Activated naive CD4-positive, alpha-beta T cell treated with Interleukin-2 at 50 U/mL for 16 hours (primary cell): ENCODE data around the gene ZBTB7C.

Source experiments
- DNase-seq: peaks from one replicate; pipeline ENCODE4 v3.0.0-alpha.2; 2020

ZBTB7C gene

DNA sequence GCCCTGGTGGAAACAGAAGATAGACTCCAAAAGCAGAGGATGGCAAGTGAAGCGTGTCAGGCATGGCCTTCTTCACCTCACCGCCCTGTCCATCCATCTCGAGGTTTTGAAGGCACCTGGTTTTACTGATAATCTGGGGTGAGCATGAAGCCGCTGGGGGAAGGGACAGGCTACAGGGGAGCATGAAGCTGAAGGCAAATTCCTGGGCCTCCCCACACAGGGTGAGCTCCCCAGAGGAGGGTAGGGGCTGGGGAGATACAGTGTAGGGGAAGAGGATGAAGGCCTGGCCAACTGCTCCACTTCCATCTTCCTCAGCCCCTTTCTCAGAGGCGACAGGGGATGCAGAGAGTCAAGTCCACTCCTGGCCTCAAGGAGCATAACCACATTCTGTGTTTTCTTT lies 250.5 kb downstream of the ZBTB7C start:
- DNase-seq, result no peak

DNA sequence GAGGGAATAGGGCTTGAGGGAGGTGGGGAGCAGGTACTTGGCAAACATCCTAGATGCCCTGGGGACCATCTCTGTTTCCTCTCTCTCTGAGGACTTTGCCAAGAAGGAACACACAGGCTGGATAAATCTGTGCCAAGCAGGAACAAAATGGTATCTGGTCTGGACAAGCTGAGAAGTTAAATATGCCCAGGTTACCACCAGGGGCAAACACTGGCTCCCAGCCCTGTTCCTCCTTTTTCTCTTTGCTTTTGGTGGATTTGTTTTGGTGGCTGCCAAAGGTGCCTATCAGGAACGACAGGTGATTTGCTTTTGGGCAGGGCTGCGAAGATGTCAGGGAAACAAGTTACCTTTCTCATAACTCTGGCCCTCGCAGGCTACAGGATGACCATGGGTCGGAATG lies 251.2 kb downstream of the ZBTB7C start:
- no peak for DNase-seq

DNA sequence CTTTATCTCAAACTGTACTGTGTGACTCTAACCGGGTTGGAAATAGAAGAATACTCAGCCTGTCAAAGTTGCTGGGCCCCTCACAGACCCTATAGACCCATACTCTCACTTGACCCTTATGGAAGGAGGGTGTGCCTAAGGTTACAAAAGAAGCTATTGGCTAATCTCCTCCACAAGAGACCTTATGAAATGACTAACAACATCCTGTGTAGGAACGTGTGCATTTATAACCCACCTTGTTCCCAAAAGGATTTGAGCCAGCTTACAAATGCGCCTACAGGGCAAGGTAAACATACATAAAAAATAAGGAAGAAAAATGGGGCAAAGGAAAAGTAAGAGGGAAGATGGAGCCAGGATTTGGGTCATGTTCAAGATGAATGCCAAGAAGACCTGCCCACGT lies 253.3 kb downstream of the ZBTB7C start:
- DNase-seq, result no peak

DNA sequence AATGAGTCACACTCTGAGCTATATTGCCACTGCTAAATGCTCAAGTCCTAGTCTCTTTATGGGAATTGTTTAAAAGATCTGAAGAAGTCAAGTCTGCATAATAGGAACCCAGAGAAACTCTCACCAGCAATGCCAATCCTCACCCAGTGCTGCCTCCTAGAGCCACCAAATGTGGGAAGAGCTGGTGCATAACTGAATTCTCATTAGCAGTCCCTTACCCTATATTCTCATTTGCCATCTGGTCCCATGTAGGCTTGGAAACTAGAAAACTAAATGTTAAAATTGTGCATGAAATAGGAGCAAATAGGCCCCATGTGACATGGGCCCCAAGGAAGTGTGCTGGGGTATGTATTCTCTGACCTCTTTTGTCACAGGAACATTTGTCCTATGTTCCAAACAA lies 254.4 kb downstream of the ZBTB7C start:
- no peak for DNase-seq

DNA sequence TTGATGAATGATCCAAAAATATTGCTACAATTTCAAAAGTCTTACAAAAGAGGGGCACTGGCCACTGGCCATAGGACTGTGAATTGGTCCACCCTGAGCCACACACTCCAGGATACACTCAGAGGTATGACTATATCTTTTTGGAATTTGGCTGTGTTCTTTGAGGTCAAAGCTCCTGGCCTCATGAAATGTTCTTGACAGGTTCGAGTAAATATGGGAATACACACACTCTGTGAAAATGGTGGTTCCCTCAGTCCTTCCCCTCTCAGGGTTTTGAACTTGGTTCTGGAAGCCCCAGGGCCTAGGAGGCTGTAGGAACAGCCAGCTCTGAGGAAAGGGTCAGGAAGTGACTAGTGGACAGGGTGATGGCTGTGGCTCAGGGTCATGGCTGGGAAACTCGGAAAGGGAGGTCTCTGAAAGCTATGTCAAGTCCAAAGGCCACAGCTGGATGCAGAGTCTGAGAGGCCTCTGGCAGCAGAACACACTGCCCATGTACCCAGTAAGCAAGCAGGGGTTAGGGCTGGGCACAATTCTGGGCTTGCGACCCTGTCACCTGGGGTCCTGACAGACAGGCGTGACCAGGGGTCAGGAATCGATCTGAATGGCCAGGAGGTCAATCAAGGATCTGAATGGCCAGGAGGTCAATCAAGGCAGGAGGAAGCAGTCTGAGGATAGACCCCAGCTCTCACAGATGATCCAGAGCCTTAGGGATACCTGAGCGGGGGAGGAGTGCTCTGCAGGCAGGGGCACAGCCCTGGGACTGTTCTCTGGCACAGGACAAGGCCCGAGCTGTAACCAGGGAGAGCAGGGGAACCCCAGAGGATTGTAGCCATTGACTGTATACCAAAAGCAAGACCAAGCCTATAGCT lies 255.3 kb downstream of the ZBTB7C start:
- DNase-seq, result no peak

DNA sequence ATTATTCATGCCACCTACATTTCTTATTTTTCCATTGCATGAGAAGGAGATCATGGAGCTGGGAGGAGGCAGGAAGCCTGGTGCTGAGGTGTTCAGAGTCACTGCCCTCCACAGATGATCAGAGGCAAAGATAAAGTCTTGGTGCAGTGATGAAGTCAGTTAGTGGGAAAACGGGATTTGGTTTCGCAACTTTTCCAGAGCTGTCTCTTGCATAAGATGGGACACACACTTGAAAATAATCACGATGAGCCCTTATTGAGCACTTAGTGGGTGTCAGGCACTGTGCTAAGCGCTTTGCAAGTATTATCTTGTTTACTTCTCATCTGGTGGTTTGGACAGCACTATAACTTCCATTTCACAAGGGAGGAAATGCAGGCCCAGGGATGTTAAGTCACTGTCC lies 256.6 kb downstream of the ZBTB7C start:
- no peak for DNase-seq

DNA sequence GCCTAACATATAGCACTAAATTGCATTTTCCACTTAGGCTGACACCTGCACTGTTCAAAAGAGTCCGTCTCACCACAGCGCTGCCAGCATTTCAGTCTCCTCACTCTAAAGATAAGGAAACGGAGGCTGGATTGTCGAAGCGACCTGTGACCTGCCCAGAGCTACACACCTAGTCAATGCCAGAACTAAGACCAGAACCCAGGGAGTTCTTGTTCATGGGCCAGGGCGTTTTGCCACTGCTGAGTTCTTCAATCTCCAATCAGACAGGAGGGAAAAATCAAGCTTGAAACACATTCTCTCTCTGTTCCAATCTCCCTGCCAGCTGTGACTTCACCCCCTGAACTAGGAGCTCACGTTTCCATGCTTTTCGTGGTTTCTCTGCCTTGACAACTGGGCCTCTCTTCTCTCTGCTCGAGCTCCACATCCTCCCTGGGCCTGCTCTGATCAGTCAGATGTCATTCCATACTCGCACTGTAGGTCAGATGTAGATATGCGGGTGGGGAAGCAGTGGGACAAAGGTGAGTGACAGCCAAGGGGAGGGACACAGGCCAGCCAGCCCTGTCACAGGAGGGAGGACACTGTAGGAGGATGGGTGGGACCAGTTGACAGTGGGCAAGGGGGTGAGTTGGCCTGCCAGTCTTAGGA lies 257.6 kb downstream of the ZBTB7C start:
- DNase-seq, result no peak

DNA sequence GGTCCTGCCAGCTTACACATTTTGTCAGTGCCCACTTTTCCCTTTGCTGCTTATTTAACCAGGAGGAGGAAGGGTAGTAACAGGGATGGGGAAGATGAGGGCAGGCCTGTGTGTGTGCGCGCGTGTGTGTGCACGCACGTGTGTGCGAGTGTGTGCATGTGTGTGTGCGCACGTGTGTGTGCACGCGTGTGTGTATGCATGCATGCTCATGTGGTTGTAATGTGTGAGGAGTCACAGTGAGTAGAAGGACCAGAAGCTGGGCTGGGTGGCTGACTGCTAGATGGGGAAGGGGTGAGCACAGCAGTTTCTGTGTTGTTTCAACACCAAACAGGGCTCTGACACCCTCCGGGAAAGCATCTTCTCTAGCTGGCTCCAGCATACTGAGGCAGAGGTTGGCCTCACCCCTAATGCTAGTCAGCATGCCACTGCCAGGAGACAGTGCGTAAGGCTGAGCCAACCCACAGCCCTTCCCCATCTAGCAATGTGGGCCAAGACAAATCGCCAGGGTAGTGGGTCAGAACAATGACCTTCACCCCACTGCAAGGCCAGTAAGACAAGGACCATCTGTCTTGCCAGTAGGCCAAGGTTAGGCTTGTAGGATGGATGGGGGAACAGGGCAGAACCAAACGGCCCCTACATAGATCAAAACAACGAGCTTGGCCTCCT lies 260.0 kb downstream of the ZBTB7C start:
- DNase-seq, result no peak

DNA sequence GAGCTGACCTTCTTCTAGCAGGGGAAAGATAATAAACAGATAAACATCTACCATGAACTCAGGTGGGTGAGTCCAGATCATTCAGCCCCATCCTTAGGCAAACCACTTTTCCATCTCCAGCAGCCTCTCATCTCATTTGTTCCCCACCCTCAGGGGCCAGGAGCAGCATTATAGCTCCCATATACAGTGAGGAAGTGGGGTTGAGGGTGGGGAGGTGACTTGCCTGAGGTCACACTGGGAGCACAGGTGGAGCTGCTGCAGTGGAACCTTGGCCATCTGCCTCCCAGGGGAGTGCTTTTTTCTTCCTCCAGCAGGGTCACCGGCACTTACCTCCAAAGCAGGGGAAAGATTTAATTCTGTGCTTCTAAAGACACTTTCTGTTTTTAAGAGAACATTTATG lies 266.2 kb downstream of the ZBTB7C start:
- DNase-seq, result no peak

DNA sequence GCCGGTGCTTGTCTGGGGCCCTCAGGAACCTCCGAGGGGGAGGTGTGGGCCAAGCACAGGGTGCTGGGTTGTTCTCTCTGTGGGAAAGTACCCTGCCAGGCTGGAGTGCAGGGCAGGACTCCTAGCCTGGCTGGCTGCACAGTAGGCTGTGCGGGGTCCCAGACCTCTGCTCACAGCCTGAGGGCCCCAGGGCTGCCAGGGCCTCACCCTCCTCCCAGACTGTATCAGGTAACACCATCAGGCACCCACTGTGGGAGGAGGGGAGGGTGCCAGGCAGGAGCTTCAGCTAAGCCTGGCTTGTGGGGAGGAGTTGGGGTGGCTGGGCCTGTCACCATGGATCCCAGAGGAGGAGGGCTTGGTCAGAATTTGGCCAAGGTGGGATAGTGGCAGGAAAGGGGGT lies 266.8 kb downstream of the ZBTB7C start:
- no peak for DNase-seq

DNA sequence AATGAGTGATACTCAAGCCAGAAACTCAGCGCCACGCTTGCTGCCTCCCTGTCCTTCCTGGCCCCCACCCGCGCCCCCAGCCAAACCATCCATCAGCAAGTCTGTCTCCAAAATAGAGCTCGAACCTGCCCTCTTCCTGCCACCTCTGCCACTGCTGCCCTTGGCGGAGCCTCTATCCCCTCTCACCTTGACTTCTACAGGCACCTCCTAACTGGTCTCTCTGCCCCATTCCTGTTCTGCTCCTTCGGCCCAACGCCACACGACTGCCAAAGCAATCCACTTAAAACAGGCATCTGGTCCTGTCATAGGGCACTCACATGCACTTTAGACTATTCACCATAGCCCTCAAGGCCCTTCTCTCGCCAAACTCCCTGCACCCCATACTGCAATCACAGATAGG lies 268.5 kb downstream of the ZBTB7C start:
- no peak for DNase-seq

DNA sequence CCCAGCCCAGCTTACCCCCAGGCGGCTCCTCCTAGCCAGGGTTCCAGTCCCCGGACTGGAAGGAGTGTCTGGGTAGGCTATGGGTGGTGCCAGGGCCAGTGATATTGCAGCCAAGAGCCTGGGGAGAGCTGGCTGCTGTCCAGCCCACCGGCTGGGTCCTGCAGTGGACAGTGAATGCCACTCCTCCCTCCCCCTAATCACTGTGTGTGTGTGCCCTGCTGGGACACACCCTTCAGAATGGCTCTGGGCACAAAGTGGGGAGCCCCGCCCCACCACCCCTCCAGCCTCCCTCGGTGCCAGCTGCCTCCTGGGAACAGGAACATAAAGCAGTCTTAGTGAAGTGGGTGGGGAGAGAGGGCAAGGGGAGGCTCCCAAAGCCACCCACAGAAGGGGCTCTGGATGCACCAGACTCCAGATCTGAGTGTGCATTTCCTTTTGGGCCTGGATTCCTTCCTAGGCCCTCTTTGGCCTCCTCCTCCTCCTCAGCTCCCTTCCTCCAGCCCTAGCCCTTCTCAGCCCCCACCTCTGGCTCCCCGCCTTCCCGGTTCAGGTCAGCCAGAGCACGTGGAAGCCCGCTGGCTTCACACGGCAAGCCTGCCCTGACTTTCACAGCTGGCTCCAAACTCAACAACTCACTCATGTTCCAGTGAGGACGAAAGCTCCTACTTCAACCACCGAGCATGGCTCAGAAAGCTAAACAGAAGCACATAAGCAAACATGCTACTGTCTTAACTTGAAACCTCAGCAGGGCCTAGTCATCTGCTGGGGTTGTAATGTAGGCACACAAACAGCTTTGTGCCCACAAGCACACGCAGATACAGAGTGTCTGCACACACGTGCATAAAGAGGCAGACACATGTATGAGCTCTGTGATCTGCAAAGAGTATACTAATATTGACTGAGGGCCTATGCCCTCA lies 269.5 kb downstream of the ZBTB7C start:
- DNase-seq, result no peak

DNA sequence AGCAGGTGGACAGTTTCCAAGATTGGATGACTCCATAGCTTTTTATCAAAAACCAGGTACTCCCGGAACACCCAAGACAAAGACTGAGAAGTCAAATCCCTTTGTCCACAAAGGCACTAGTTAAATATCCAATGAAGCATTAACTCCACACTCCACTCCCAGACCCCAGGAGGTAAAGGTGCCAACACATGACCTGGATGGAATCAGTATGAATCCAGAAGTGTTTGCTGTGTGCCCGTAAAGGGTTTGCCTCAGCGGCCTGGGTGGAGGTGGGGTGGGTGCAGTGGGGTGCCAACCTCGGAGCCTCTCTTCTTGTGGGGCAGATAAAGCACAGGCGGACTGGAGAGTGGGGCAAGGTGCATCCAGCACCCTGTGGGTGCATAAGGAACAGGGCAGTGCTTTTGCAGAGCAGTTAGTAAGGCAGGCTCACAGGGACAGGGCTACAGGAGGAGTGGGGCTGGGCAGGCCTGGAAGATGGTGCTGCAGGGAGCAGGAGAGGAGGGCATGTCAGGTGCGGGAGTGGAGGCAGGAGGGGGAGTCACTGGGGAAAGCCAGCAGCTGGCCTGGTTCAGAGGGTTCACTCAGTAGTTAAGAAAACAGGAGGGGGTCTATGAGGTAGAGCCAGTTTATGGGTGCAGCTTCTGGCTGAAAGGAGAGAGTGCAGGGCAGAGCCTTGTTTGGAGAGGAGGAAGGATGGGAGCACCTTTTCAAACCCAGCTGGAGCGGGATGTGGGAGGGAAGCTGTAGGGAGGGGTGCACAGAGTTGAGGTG lies 270.3 kb downstream of the ZBTB7C start:
- DNase-seq, result no peak

DNA sequence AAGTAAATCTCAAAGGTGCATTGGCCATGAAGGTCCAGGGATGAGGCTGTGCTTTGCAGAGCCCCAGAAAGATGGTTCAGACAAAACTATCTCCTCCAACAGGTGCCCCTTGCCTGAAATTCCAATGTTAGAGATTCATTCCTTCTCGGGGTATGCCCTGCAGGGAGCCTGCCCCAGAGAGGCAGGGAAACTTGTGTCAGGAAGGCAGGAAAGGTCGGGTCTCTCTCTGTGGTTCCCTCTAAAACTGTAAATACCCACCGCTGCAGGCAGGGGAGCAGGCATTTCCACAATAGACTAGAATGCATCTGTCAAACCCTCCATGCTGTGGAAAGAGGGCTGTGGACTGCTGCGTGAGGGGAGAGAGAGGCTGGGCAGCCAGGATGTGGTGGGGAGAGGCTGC lies 271.0 kb downstream of the ZBTB7C start:
- no peak for DNase-seq

DNA sequence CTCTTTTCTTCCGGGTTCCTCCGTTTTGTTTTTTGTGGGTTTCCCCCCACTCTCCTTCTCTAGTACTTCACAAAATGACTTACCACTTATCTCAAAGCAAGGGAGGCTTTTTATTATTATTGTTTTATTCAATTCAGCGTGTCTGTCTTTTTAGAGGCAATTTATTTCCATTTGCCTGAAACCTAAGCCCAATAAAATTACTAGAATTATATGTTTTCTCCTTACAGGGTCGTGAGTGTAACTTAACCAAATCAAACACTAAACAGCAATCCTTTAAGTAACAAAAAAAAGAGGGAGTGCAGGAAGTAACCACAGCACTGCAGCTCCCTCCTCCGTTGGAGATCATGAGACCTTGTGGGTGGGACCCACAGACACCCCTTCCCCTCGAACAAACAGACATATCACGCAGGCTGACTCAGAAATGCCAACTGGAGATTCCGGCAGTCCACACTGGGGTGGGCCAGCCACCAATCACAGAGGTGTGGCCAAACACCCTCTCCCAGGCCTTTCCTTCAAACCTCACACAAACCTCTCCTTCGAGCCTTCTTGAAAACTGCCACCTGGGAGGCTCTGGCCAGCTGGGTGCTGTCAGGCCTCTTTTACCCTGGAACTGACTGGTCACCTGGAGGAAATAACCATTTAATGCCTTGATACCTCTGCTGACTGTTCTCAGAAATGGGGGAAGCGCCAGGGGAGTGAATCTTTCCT lies 271.7 kb downstream of the ZBTB7C start:
- DNase-seq, result no peak

DNA sequence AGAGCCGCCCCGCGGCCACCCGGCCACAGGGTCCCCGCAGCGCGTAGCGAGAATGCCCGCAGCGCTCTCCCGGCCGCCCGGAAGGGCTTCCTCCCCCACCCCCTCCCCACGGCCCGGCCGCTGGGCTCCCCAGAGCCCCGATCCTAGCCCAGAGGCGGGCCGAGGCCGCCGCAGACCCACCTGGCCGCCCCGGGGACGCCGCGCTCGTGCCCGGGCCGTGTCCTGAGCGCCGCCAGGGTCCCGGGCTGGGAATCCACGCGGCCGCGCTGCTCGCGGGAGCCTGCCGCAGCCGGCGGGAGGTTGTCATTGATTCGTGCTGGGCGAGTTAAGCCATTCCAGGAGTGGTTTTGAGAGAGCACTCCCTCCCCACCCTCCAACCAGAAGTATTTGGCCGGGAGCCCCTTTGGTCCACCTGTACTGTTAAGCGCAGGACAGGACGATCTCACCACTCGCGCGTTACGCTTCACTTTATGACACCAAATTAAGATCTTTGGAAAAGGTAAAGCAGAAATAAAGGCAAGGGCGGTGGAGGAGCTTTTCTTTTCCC lies 272.3 kb downstream of the ZBTB7C start:
- no peak for DNase-seq

DNA sequence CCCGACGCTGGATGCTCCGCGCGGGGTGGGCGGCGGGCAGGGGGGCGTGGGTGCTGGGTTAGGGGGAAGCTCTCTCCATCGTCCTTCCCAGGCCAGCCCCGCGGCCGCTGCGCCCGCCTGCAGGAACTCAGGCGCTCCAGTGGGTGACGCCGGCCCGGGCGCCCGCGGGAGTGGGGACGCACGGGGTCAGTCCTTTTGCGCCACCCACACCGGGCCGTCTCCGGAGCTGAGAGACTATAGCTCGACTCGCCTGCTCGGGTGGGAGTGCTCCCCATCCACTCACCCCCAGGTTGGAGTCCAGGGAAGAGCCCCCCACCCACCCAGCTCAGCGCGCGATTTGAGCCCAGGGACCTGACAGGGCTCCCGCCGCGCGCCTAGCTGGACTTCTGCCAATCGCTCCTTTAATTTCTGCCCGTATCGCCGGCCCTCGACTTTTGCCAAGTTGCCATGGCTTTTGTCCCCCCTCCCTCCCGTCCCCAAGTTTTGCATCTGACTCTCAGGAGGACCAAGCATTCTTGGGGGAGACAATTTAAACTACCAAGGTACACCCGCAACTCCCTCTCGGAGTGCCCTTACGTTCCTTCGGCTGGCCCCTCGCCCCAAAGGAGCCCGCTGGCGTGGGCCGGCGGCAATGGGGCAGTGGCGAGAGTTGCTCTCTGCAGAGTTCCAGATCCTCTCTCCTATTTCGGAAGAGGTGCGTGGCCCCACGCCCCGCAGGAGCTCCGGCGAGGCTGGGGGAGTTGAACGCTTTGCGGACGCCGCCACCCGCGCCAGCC lies 272.9 kb downstream of the ZBTB7C start:
- DNase-seq, result no peak

DNA sequence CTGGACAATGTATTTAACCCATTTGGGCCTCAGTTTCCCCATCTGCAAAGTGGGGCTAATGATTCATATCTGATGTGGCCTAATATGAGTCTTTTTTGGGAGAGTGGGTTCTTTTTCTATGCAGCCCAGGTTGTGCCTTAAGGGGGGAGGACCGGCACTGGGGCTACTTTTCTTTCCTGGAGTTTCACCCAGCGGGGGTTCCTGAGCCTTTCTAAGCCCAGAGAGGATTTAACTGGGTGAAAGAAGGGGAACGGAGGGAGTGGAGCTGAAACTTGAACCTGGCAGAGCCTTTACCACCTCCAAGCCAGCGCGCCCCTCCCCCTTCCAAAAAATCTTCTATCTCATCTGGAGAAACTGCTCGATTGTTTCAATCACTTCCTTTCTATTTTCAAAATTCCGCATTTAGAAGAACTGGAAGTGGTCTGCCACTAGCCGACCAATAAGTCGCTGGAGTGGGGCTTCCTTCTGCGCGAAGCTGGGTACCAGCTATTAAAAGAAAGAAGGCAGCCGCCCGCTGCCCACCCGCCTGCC lies 273.7 kb downstream of the ZBTB7C start:
- DNase-seq, result no peak

DNA sequence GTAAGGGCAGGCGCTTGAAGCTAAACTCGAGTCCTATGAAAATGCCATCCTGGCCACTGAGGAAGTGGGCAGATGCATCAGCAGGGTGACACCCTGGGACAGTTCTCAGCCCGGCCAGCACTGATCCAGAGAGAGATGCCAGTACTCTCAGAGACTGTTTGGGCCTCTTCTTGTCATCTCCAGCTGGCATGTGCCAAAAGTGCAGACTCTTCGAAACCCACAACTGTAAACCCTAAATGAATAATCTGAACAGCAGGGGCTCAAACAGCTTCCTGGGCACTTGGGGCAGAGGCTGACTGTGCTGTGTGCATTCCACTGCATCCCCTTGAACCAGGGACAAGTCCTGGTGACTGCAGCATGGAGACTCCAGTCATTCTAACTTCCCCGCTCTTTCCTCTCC lies 274.6 kb downstream of the ZBTB7C start:
- no peak for DNase-seq

DNA sequence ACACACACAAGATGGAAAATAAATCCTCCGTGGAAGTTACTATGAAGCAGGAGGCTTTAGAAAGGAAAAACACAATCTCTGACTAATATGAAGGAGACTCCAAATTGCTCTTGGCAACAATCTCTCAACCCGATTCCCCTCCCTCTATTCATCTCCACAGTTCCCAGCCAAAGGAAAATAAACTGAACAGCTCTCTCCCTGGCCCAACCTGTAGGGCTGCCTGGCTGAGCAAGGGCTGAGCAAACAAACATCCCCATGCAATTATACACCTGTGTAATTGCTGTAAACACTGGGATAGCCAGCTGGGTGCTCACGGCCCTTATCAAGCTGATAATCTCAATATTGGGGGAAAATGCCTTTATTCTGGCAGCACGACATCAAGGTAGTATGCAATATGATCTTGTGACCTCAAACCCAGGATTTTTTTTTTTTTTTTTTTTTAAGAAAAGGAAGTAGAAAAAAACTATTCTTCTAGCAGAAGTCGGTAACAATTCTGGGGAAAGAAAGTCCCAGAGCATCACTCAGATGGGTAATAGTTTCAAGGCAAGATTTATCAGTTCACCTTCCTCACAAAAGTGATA lies 275.4 kb downstream of the ZBTB7C start:
- DNase-seq, result no peak
